ENCODE measurements around the gene TLCD2. TPM values are rescaled to one million over a fixed set of nuclear protein-coding genes. Genes with fewer than 3 reads are reported as not detected.

Gene TLCD2
- total and polyA plus RNA-seq, 2 of the 13 experiments (the other 11 are each of a cell fraction or from before 2014, with no cell fraction given): 0.90 to 1.1 TPM

DNA sequence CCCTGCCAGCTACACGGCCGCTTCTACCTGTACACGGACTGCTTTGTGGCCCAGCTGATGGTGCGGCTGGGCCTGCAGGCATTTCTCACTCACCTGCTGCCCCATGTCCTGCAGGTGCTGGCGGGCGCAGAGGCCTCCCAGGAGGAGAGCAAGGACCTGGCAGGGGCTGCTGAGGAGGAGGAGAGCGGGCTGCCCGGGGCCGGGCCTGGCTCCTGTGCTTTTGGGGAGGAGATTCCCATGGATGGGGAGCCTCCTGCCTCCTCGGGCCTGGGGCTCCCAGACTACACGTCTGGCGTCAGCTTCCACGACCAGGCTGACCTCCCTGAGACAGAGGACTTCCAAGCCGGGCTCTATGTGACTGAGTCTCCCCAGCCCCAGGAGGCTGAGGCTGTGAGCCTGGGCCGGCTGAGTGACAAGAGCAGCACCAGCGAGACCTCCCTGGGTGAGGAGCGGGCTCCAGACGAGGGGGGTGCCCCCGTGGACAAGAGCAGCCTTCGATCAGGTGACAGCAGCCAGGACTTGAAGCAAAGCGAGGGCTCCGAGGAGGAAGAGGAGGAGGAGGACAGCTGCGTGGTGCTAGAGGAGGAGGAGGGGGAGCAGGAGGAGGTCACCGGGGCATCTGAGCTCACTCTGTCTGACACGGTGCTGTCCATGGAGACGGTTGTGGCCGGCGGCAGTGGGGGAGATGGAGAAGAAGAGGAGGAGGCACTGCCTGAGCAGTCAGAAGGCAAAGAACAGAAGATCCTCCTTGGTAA, 17.9 kb upstream of the TLCD2 start:
- 93% methylated on average over 18 of the region's 28 CpGs for WGBS (ENCODE audit: low lambda C conversion rate)
- in situ Hi-C loops (cut with HindIII; ENCODE audit: extremely low pct_ligation_motif_present, low pct_unique_long_range_greater_than_20kb) (no loop called here), intact Hi-C loops (cut with micrococcal nuclease; ENCODE audit: unreplicated experiment) (no loop called here)
- H3K9ac ChIP-seq (ENCODE audit: insufficient read depth, low read depth, low read length): no peak overlapping the region
- H3K4me3 ChIP-seq (replicated peaks in 1 of 3; ENCODE audit: insufficient read depth in 1 of 3, low read depth in 2 of 3, low read length in 3 of 3): no peak overlapping the region
- TF ChIP-seq, protein P1, sequence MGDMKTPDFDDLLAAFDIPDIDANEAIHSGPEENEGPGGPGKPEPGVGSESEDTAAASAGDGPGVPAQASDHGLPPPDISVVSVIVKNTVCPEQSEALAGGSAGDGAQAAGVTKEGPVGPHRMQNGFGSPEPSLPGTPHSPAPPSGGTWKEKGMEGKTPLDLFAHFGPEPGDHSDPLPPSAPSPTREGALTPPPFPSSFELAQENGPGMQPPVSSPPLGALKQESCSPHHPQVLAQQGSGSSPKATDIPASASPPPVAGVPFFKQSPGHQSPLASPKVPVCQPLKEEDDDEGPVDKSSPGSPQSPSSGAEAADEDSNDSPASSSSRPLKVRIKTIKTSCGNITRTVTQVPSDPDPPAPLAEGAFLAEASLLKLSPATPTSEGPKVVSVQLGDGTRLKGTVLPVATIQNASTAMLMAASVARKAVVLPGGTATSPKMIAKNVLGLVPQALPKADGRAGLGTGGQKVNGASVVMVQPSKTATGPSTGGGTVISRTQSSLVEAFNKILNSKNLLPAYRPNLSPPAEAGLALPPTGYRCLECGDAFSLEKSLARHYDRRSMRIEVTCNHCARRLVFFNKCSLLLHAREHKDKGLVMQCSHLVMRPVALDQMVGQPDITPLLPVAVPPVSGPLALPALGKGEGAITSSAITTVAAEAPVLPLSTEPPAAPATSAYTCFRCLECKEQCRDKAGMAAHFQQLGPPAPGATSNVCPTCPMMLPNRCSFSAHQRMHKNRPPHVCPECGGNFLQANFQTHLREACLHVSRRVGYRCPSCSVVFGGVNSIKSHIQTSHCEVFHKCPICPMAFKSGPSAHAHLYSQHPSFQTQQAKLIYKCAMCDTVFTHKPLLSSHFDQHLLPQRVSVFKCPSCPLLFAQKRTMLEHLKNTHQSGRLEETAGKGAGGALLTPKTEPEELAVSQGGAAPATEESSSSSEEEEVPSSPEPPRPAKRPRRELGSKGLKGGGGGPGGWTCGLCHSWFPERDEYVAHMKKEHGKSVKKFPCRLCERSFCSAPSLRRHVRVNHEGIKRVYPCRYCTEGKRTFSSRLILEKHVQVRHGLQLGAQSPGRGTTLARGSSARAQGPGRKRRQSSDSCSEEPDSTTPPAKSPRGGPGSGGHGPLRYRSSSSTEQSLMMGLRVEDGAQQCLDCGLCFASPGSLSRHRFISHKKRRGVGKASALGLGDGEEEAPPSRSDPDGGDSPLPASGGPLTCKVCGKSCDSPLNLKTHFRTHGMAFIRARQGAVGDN (CRISPR knock-in tag; IDR thresholded peaks at IDR 0.05): peak; percentile 16; the same call in 1 of the 2 replicates
- TF ChIP-seq RBFOX2 (IDR thresholded peaks at IDR 0.05; ENCODE audit: low read depth, low read length): peak; percentile 56
- TF ChIP-seq AGO2 (optimal IDR thresholded peaks at IDR 0.05; ENCODE audit: low read depth, low read length): peak; percentile 71
- TF ChIP-seq ZNF263 (CRISPR knock-in tag; IDR thresholded peaks at IDR 0.05): peak; percentile 74; the same call in 1 of the 2 replicates
- no peak for TF ChIP-seq HDAC2 (CRISPR knock-in tag; IDR thresholded peaks at IDR 0.05)
- no peaks in the 10 kb centered on the region for H4K20me1 ChIP-seq (ENCODE audit: insufficient read depth, low read length)
- no peaks in the 10 kb centered on the region for H3K27me3 ChIP-seq (ENCODE audit: control insufficient read depth in 1 of 2, insufficient read depth in 2 of 2, low read length in 2 of 2)
- no peak overlapping the region for H3K4me2 ChIP-seq (ENCODE audit: low read depth, low read length)
- ATAC-seq: no peak
- peaks cover 49% of the 10 kb centered on the region for H3K4me1 ChIP-seq (ENCODE audit: insufficient read depth, low read length)
- H3K9me3 ChIP-seq (ENCODE audit: low read length): no peaks in the 10 kb centered on the region
- H3K27ac ChIP-seq (ENCODE audit: extremely low read length, insufficient read depth, low read length): no peak overlapping the region
- CTCF ChIA-PET (ENCODE audit: low intra/inter-chr PET ratio, low total read pairs): no interaction called here
- FAIRE-seq: no peak
- peaks cover 0 to 1% of the 10 kb centered on the region in 2 experiments; a peak in 3 of 5 replicates for H3K36me3 ChIP-seq (replicated peaks in 1 of 2; ENCODE audit: control insufficient read depth in 1 of 2, insufficient read depth in 2 of 2, low read length in 2 of 2)
- DNase-seq (ENCODE audit: low spot score): no peak
- no TSS peak for BruUV-seq (replicated peaks)
- H2AFZ ChIP-seq (ENCODE audit: low read length): no peak overlapping the region
- POLR2A ChIA-PET: interaction anchor here (1.2 to 17.5 kb wide), 7 partner anchors 9 to 42 kb away, joined by 6 to 299 read pairs (median 48); partner anchors contain the start of genes SERPINF1 and SERPINF2
- peaks cover 23% of the 10 kb centered on the region for H3K79me2 ChIP-seq (ENCODE audit: insufficient read depth, low read length)

Measured in HepG2 (cell line).